Bone marrow (tissue), 2 donors: ENCODE measurements around the gene CLN5.
A peak's percentile ranks its signal among the peaks of the same experiment; 100 is the strongest.
"Not testable (repeated sequence)": the region's sequence is repeated elsewhere in the genome, so short reads cannot be mapped to it uniquely, and the experiment has no call there.

Experiments used
- DNase-seq, 2 donors: peaks; one replicate each; lab custom pipeline; 2025; lab: John Stamatoyannopoulos, UW

Gene CLN5

GRCh38 chr13:76991796-76992547 is at the start of gene CLN5:
Gene CLN5, plus strand, starts transcription at chr13:76992081. Its CDS starts 18 bp downstream, at chr13:76992099.
- DNase-seq, result peak; percentile 90 to 91

GRCh38 chr13:76942363-76942762 is 49.5 kb upstream of the CLN5 start:
- DNase-seq, result no peak

GRCh38 chr13:76943646-76944045 is 48.2 kb upstream of the CLN5 start:
- DNase-seq, result no peak

- DNase-seq, result no peak
Observed at GRCh38 chr13:76944456-76944855, 47.4 kb upstream of the CLN5 start.

DNA sequence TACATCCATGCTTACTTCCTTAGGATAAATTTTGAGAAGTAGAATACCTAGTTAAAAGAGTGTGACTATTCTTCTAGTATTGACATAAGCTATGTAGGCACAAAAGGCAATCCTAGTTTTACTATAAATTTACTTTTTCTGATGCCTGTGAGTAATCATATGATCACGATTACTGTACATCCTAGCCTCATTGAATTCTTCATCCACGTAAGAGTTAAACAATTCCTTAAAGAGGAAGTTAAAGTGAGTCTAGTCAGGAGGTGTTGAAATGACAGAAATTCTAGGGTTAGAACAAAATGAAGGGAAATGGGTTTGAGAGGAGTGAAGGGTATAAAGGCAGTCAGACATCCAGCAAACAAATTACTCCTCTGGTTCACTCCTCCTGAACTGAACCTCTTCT is 43.7 kb upstream of the CLN5 start, which contains the start of gene ACOD1:
Gene ACOD1 (plus strand): TSS at position 363 of the 400 bp plus-strand sequence. CDS start 48 bp downstream, outside the sequence.
- DNase-seq, result no peak

GRCh38 chr13:76950101-76950500 is 41.8 kb upstream of the CLN5 start:
- no peak for DNase-seq

GRCh38 chr13:76953968-76954367 is 37.9 kb upstream of the CLN5 start:
- DNase-seq, result no peak

GRCh38 chr13:76954538-76954937 is 37.3 kb upstream of the CLN5 start:
- DNase-seq, result no peak

DNA sequence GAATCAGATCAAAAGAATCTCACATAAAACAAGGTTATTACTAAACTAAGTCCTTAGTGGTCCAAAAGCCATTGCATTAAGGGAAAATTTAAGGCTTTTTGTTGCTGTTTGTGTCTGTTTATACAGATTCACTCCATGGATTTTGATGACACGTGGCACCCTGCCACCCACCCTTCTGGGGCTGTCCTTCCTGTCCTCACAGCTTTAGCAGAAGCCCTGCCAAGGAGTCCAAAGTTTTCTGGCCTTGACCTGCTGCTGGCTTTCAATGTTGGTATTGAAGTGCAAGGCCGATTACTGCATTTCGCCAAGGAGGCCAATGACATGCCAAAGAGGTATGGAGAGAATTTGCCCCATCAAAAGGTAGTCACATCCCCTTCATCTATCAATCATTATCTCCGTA is 36.7 kb upstream of the CLN5 start:
- no peak for DNase-seq

GRCh38 chr13:76955661-76956060 is 36.2 kb upstream of the CLN5 start:
- DNase-seq, result no peak

- no peak for DNase-seq
Observed at GRCh38 chr13:76958841-76959432, 32.9 kb upstream of the CLN5 start.

DNA sequence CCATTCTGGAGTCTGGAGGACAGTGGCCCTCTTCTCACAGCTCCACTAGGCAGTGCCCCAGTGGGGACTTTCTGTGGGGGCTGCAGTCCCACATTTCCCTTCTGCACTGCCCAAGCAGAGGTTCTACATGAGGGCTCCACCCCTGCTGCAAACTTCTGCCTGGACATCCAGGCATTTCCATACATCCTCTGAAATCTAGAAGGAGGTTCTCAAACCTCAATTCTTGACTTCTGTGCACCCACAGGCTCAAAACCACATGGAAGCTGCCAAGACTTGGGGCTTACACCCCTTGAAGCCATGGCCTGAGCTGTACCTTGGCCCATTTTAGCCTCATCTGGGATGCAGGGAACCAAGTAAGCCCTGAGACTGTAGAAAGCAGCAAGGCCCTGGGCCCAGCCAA is 32.1 kb upstream of the CLN5 start:
- not testable (repeated sequence) for DNase-seq

GRCh38 chr13:76965759-76966421 is 26.0 kb upstream of the CLN5 start:
- no peak for DNase-seq

GRCh38 chr13:76967031-76967430 is 24.9 kb upstream of the CLN5 start:
- no peak for DNase-seq

GRCh38 chr13:76968041-76968440 is 23.8 kb upstream of the CLN5 start:
- DNase-seq, result no peak

DNA sequence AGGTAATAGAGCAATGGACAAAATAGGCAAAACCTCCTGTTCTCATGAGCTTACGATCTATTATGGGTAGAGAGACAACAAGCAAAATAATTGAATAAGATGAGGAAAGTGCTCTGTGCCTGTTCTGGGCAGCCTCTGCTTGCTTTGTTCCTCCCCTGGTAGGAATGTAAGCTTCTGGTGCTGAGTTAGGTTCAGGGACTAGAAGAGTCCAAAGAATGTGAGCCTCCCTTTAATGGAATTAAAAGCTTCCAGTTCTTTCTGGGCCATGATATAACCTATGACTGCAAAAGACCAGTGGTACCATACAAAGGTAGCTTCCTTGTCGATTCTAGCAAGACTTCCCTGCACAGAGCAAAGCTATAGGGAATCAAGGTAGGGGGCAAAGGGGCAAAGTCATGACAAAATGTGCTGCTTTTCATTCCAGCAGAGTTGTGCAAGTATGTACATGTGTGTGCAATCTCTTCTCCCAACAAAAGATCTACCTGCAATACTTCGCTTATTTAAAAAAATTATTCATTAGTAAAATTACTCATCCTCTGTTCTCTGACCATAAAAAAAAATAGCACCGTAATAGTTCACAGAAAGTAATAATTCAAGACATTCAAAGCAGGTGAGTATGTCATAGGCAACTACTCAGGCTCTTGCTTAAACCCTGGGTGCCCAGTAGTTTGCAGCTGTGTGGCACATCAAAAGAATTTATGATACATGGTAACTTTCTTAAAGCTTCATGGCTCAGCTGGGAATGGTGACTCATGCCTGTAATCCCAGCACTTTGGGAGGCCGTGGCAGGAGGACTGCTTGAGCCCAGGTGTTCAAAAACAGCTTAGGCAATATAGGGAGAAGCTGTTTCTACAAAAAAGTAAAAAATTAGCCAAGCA is 22.2 kb upstream of the CLN5 start:
- no peak for DNase-seq

- DNase-seq, result no peak
Observed at GRCh38 chr13:76971215-76971614, 20.7 kb upstream of the CLN5 start.

DNA sequence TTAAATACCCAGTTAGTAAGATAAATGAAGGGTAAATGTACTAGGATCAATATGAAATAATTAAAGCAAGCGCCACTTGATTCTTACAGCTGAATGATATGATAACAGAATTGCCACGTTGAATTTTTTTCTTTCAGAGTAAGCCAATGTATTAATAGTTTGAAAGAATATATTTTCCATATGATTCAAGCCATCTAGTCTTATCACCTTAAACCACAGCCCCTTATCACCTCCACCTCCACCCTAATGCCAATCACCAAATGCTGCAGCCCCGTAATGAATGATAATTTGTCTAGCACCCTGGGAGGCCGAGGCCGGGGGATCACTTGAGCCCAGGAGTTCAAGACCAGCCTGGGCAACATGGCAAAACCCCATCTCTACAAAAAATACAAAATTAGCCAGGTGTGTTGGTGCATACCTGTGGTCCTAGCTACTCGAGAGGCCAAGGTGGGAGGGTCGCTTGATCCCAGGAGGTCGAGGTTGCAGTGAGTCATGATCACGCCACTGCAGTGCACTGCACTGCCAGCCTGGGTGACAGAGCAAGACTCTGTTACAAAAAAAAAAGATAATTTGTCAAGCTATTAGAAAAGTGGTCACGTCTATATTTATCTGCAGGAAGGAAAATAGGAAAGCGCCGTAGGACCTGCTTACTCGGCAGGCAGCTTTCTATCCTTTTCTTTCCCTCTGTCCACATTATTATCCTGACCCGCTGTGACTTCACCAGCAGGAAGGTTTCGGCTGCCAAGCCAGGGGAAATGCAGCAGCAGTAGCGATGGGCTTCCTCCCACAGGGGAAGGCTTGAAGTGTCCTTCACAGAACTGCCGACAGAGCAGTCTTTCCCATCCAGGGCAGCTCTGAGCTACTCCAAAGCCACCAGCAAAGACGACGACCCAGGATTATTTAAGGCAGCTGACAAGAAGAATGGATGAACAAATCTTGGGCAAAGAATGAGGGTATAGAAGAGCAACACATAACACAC is 19.7 kb upstream of the CLN5 start:
- DNase-seq, result no peak

GRCh38 chr13:76973920-76974617 is 17.8 kb upstream of the CLN5 start:
- DNase-seq, result no peak

DNA sequence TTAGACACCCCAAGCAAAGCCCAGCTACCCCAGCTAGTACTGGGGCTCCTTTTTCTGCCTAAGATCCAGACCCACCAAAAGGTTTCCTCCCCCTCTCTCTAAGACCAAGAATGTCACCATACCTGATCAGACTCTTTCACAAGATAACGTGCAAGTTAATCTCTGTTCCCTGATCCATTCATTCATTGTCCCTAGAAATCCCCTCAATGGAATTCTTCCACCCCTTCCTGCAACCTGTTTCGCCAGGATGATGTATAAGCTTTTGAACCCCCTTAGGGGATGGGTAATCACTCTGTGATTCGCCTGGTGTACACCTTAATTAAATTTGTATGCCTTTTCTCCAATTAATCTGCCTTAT is 17.3 kb upstream of the CLN5 start:
- no peak for DNase-seq
